SK-N-SH treated with all-trans-retinoic acid at 6 μM for 48 hours (cell line): ENCODE measurements around the gene WWP2.

ENCODE experiments used
- ATAC-seq: fragments of 200-7000 bp; cut with Tn5 transposase; 3 replicates; pipeline ENCODE4 v1.9.1; 2020; ENCODE audit warnings: mild to moderate bottlenecking, moderate library complexity
- ARNTL ChIP-seq: fragments of 450-650 bp; formaldehyde crosslinking; IDR thresholded peaks from 2 replicates; pipeline ENCODE4 v1.5.0; 2020; ENCODE audit warnings: low read depth, mild to moderate bottlenecking, moderate library complexity, borderline replicate concordance
- BACH2 ChIP-seq: fragments of 250-450 bp; sonication (Bioruptor Pico); IDR thresholded peaks from 2 replicates; pipeline ENCODE4 v1.9.0; 2021; ENCODE audit warnings: mild to moderate bottlenecking, borderline replicate concordance
- CSDC2 ChIP-seq: fragments of 250-450 bp; sonication (Bioruptor Pico); IDR thresholded peaks from 2 replicates; pipeline ENCODE4 v1.5.0; 2020; ENCODE audit warnings: mild to moderate bottlenecking, moderate library complexity
- CSRNP3 ChIP-seq: fragments of 250-450 bp; sonication (Bioruptor Pico); IDR thresholded peaks from 2 replicates; pipeline ENCODE4 v1.5.1; 2021; ENCODE audit warnings: mild to moderate bottlenecking, moderate library complexity
- ESRRG ChIP-seq: fragments of 250-450 bp; sonication (Bioruptor Pico); IDR thresholded peaks from 2 replicates; pipeline ENCODE4 v1.6.1; 2021; ENCODE audit warnings: mild to moderate bottlenecking
- GLIS3 ChIP-seq: fragments of 250-450 bp; sonication (Bioruptor Pico); IDR thresholded peaks from 2 replicates; pipeline ENCODE4 v1.5.0; 2020; ENCODE audit warnings: mild to moderate bottlenecking, moderate library complexity
- ISL1 ChIP-seq: fragments of 250-450 bp; sonication (Bioruptor Pico); IDR thresholded peaks from 2 replicates; pipeline ENCODE4 v2.1.2; 2022; ENCODE audit warnings: mild to moderate bottlenecking, moderate library complexity
- OSR1 ChIP-seq: fragments of 250-450 bp; sonication (Bioruptor Pico); IDR thresholded peaks from 2 replicates; pipeline ENCODE4 v1.8.0; 2022; ENCODE audit warnings: moderate library complexity, mild to moderate bottlenecking, inconsistent platforms
- PPARA ChIP-seq: fragments of 250-450 bp; sonication (Bioruptor Pico); IDR thresholded peaks from 2 replicates; pipeline ENCODE4 v1.5.0; 2020; ENCODE audit warnings: mild to moderate bottlenecking, borderline replicate concordance
- RARB ChIP-seq: fragments of 250-450 bp; sonication (Bioruptor Pico); IDR thresholded peaks from 2 replicates; pipeline ENCODE4 v1.8.0; 2021; ENCODE audit warnings: mild to moderate bottlenecking, moderate library complexity
- SNAI2 ChIP-seq: fragments of 250-450 bp; sonication (Bioruptor Pico); IDR thresholded peaks from 2 replicates; pipeline ENCODE4 v1.5.0; 2020; ENCODE audit warnings: mild to moderate bottlenecking, moderate library complexity
- TCF4 ChIP-seq: fragments of 250-450 bp; sonication (Bioruptor Pico); IDR thresholded peaks from 2 replicates; pipeline ENCODE4 v1.8.0; 2021; ENCODE audit warnings: mild to moderate bottlenecking, moderate library complexity, borderline replicate concordance
- TOX ChIP-seq: fragments of 250-450 bp; sonication (Bioruptor Pico); IDR thresholded peaks from 2 replicates; pipeline ENCODE4 v1.8.0; 2021; ENCODE audit warnings: mild to moderate bottlenecking, moderate library complexity, borderline replicate concordance
- ZFP3 ChIP-seq: fragments of 250-450 bp; sonication (Bioruptor Pico); IDR thresholded peaks from 2 replicates; pipeline ENCODE4 v1.5.0; 2020; ENCODE audit warnings: mild to moderate bottlenecking, moderate library complexity
- ZFP30 ChIP-seq: fragments of 450-650 bp; formaldehyde crosslinking; IDR thresholded peaks from 2 replicates; pipeline ENCODE4 v1.5.0; 2022; ENCODE audit warnings: mild to moderate bottlenecking, moderate library complexity
- ZNF565 ChIP-seq: fragments of 450-650 bp; formaldehyde crosslinking; conservative IDR thresholded peaks from 2 replicates; pipeline ENCODE4 v1.5.0; 2020; ENCODE audit warnings: low read depth, mild to moderate bottlenecking, moderate library complexity
- ZNF70 ChIP-seq: fragments of 450-650 bp; formaldehyde crosslinking; IDR thresholded peaks from 2 replicates; pipeline ENCODE4 v1.5.0; 2020; ENCODE audit warnings: mild to moderate bottlenecking, moderate library complexity
- ZNF8 ChIP-seq: fragments of 450-650 bp; formaldehyde crosslinking; IDR thresholded peaks from 2 replicates; pipeline ENCODE4 v1.5.0; 2020; ENCODE audit warnings: mild to moderate bottlenecking, moderate library complexity
- TF ChIP-seq, protein P1 (sequence below): fragments of 250-450 bp; sonication (Bioruptor Pico); IDR thresholded peaks from 2 replicates; pipeline ENCODE4 v1.5.1; 2020; ENCODE audit warnings: low read depth, mild to moderate bottlenecking, moderate library complexity
- TF ChIP-seq, protein P2 (sequence below): fragments of 250-450 bp; sonication (Bioruptor Pico); IDR thresholded peaks from 2 replicates; pipeline ENCODE4 v1.5.0; 2020; ENCODE audit warnings: mild to moderate bottlenecking, moderate library complexity
- TF ChIP-seq, protein P3 (sequence below): fragments of 250-450 bp; sonication (Bioruptor Pico); IDR thresholded peaks from 2 replicates; pipeline ENCODE4 v1.8.0; 2021; ENCODE audit warnings: low read depth, mild to moderate bottlenecking, moderate library complexity, borderline replicate concordance

WWP2 gene

DNA sequence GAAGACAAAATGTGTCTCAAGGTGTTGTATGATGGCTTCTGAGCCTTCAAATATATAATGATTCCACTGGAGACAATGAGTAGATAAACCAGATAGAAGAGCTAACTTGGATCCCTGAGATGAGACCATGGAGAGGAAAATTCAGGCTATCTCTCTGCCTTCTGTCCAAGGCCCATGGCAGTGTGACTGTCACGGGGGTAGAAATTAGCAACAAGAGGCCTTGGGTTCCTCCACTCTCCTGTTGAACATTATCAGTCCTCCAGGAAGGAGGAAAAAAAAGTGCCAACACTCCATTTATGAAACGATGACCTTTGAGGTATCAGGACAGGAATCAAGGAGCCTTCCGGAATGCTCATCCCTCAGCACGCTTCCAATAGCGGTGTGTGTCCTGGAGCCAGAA is 75.2 kb downstream of the WWP2 start:
- no peak for ATAC-seq
- no peak for TF ChIP-seq BACH2 (CRISPR knock-in tag)
- TF ChIP-seq, protein P1, sequence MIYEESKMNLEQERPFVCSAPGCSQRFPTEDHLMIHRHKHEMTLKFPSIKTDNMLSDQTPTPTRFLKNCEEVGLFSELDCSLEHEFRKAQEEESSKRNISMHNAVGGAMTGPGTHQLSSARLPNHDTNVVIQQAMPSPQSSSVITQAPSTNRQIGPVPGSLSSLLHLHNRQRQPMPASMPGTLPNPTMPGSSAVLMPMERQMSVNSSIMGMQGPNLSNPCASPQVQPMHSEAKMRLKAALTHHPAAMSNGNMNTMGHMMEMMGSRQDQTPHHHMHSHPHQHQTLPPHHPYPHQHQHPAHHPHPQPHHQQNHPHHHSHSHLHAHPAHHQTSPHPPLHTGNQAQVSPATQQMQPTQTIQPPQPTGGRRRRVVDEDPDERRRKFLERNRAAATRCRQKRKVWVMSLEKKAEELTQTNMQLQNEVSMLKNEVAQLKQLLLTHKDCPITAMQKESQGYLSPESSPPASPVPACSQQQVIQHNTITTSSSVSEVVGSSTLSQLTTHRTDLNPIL (CRISPR knock-in tag): no peak
- TF ChIP-seq ESRRG (CRISPR knock-in tag): no peak
- no peak for TF ChIP-seq CSRNP3 (CRISPR knock-in tag)
- TF ChIP-seq ZFP3 (CRISPR knock-in tag): no peak
- TF ChIP-seq, protein P2, sequence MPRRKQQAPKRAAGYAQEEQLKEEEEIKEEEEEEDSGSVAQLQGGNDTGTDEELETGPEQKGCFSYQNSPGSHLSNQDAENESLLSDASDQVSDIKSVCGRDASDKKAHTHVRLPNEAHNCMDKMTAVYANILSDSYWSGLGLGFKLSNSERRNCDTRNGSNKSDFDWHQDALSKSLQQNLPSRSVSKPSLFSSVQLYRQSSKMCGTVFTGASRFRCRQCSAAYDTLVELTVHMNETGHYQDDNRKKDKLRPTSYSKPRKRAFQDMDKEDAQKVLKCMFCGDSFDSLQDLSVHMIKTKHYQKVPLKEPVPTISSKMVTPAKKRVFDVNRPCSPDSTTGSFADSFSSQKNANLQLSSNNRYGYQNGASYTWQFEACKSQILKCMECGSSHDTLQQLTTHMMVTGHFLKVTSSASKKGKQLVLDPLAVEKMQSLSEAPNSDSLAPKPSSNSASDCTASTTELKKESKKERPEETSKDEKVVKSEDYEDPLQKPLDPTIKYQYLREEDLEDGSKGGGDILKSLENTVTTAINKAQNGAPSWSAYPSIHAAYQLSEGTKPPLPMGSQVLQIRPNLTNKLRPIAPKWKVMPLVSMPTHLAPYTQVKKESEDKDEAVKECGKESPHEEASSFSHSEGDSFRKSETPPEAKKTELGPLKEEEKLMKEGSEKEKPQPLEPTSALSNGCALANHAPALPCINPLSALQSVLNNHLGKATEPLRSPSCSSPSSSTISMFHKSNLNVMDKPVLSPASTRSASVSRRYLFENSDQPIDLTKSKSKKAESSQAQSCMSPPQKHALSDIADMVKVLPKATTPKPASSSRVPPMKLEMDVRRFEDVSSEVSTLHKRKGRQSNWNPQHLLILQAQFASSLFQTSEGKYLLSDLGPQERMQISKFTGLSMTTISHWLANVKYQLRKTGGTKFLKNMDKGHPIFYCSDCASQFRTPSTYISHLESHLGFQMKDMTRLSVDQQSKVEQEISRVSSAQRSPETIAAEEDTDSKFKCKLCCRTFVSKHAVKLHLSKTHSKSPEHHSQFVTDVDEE (CRISPR knock-in tag): no peak
- TF ChIP-seq ZNF565 (CRISPR knock-in tag): no peak
- TF ChIP-seq SNAI2 (CRISPR knock-in tag): no peak

GRCh38 chr16:69838489-69838888 is 76.4 kb downstream of the WWP2 start:
- TF ChIP-seq, protein P2 (CRISPR knock-in tag): no peak
- no peak for ATAC-seq

- ATAC-seq: no peak
- TF ChIP-seq TCF4 (no peak), ZNF565 (CRISPR knock-in tag) (no peak), TOX (CRISPR knock-in tag) (no peak), ISL1 (CRISPR knock-in tag) (no peak), PPARA (no peak), ESRRG (CRISPR knock-in tag) (no peak), OSR1 (CRISPR knock-in tag) (no peak), RARB (no peak), CSDC2 (CRISPR knock-in tag) (no peak), ZFP30 (CRISPR knock-in tag) (no peak), ZNF70 (CRISPR knock-in tag) (no peak), ARNTL (no peak), CSRNP3 (CRISPR knock-in tag) (no peak), SNAI2 (CRISPR knock-in tag) (no peak), ZNF8 (no peak), BACH2 (CRISPR knock-in tag) (no peak), GLIS3 (CRISPR knock-in tag) (no peak)
- TF ChIP-seq, protein P3, sequence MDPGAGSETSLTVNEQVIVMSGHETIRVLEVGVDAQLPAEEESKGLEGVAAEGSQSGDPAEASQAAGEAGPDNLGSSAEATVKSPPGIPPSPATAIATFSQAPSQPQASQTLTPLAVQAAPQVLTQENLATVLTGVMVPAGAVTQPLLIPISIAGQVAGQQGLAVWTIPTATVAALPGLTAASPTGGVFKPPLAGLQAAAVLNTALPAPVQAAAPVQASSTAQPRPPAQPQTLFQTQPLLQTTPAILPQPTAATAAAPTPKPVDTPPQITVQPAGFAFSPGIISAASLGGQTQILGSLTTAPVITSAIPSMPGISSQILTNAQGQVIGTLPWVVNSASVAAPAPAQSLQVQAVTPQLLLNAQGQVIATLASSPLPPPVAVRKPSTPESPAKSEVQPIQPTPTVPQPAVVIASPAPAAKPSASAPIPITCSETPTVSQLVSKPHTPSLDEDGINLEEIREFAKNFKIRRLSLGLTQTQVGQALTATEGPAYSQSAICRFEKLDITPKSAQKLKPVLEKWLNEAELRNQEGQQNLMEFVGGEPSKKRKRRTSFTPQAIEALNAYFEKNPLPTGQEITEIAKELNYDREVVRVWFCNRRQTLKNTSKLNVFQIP (CRISPR knock-in tag): no peak
- TF ChIP-seq, protein P1 (CRISPR knock-in tag): no peak
- TF ChIP-seq, protein P2 (CRISPR knock-in tag): no peak
Observed at GRCh38 chr16:69839240-69839688, 77.1 kb downstream of the WWP2 start.
